ENCODE data around the gene FGGY.

The FGGY gene

GRCh38 chr1:59419361-59420140, 122.7 kb downstream of the FGGY start:
- no peak for DNase-seq

DNA sequence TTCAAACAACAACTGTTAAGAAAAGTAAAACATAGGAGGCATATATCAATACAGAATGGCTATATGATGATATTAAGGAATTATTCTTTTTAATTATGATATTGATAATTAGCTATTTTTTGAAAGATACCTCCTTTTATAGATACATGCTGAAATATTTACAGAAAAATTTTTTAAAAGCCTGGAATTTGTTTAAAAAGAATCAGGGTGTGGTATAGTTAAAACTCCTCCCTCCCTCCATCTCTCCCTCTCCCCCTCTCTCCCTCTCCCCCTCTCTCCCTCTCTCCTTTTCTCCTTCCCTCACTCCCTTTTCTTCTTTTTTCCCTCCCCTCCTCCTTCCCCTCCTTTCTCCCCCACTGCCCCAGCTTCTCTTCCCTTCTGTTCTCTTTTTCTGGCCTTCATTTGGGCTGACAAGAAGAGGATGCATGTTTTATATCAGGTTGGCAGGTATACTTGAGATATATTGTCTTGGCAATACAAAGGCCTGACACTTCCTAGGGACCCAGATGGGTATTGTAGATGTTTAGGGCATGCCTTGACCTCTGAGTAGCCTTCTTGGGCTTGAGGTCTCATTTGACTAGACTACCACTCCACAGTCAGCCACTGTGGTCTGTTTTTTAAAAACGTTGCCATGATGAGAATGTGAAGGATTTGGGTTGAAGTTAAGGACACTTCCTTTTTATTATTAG, 124.5 kb downstream of the FGGY start:
- DNase-seq = no peak

DNA sequence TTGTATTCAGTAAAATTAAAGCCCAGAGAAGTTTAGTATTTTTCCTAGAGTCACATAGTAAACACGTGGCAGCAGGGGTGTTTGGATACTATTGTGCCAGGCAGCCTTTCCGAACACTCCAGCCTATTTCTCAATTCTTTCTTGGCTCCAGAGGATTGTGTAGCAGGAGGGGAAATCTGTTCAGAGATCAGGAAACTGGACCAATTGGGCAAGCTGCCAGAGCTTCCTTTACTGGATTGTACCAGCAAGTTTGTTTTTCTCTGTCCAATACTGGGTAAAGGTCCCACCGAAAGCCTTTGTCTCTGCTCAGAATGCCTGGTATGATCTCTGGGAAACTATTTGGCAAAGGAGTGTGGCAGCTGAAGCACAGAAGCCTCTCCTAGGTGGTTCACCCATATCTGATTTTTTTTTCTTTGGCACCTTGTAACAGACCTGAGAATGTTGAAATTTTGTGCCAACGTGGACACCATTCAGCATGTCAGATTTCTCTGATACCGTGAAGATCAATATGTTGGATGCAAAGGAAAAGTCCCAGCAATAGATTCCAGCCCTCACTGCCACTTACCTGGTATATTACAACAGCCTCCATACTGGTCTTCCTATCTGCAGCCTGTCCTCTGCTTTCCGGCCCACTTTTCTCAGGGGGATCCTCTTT, 126.2 kb downstream of the FGGY start:
- DNase-seq = no peak

GRCh38 chr1:59427155-59427554, 130.3 kb downstream of the FGGY start:
- no peak for DNase-seq

DNA sequence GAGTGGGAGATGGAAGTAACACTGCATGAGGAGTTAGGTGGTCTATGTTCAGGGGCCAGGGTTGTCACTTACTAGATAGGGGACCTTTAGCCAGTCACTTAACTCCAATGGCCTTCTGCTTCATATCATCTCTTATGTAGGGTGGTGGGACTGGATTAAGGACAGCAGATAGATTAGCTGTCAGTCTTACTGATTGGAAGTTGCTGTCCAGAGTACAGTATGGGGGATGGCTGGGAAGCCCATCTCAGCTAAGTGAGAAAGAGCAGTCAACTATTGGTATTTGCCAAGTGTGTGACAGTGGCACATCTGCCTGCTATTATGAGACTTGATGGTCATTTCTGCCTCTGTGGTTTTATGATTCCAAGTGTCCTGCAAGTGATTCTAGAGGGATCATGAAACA, 130.9 kb downstream of the FGGY start:
- no peak for DNase-seq

DNA sequence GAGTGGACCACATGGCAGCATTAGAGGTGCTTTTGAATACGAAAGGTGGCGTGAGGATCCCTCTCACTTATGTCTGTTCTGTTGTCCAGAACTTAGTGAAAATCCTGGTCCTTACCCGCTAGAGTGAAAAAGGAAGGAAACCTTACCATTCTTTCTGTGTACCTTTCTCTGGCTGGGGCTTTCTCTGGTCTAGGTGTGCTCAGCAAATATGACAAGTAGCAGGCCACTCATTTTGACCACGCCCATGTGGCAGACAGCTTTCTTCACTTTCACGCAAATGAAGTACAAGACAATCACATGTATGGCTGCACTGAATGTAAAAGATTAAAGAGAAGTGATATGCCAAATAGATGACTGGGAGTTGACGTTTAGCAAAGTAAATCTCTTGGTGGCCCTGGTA, 131.9 kb downstream of the FGGY start:
- no peak for DNase-seq

GRCh38 chr1:59429656-59430055, 132.8 kb downstream of the FGGY start:
- DNase-seq = no peak

GRCh38 chr1:59431566-59432294, 134.8 kb downstream of the FGGY start:
- DNase-seq = no peak

DNA sequence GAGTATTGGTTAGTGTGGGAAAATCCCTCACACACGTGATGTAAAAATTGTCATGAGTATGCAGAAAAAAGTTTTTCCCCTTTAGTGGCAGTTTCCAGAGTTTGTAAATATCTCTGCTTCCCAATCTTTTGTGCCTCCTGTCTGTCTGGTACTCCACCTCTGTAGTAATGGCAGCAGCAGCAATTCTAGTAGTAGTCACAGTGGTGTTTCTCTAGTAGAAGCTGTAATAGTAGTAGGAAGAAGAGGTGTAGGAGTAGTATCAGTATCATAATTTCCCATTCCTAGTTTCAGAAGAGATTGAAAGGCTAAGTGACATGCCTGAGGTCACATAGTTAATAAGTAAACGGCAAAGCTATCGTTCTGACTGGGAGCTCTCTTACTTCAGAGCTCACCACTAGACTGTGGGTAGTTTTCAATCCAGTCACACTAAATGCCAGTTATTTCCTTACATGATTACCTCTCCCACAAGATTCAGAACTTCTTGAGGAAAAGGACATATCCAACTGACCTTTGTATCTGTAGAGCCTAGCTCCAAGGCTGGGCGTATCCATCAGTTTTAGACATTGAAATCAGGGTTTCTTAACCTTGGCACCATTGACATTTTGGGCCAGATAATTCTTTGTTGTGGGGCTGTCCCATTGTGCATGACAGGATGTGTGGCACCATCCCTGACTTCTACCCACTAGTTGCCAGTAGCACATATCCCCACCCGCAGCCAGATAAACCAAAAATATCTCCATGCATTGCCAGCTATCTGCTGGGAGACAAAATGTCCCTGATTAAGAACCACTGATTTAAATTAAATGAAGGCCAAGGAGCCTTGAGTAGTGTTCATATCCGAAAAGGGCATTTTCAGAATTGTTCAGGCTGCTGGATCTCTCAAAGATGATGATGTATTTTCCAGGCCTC, 135.9 kb downstream of the FGGY start:
- no peak for DNase-seq

DNA sequence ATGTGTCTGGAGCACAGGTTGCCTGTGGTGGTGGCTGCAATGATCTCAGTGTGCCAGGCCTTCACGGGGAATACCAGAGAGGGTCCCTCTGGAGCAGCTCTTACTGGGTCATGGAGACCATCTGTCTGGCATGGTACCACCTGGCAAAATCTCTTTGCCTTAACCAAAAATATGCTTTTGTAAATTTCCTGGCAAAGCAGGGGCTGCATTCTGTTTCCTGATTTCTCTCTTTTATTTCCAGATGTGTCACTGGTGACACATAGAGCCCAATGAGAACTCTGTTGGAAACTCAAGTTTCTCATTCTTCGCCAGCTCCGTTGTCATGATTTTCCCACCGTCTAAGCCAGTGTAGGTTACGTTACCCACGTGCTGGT, 136.5 kb downstream of the FGGY start:
- DNase-seq = no peak

DNA sequence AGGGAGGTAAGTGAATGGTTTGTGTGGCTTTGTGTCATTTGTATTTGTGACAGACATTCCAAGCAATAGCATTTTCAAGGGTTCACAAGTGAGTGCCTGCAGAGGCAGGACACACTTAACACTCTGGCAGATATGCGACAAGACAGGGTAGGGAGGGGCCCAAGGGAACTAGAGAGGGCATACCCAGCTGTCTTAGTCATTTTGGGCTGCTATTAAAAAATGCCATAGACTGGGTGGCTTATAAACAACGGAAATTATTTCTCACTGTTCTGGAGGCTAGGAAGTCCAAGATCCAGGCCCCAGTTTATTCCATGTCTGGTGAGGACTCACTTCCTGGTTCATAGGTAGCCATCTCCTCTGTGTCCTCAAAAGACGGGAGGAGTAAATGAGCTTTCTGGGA, 137.4 kb downstream of the FGGY start:
- no peak for DNase-seq

GRCh38 chr1:59436637-59437036, 139.7 kb downstream of the FGGY start:
- DNase-seq = no peak

- no peak for DNase-seq
These were observed 141.2 kb downstream of the FGGY start for GRCh38 chr1:59438058-59438560.

DNA sequence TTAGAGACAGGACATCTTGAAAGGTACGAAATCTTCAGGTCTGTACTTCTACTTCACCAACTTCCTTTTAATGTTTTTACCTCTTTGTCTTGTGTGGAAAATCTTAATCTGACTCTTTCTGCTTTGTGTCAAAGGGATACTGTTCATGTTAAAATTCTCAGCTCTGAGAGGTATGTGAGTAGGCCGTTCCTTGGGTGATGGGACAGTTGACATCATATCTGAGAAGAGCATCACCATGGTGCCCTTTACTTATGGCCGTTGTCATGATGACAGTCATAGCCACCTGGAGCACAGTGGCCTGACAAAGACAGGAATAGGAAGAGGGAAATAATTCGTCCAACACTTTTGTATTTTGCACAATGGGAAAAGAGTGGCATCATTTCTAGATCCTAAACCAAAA, 145.6 kb downstream of the FGGY start:
- no peak for DNase-seq

DNA sequence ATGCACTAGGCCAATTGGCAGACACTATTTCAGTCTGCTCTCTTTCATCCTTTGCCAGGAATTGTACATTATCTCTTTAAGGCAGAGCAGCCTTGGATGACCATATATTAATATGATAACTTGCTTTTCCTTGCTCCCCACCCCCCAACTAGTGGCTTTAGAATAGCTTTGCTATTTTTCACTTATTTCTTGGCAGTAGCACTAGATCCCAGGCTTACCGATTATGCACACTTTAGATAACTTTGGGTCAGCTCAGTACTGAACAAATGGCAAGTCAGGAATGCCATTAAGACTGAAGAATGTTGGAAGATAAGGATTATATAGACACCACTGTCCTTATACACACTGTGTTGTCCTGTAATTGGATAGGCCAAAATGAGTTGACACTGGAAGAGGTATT, 146.4 kb downstream of the FGGY start:
- DNase-seq = no peak

DNA sequence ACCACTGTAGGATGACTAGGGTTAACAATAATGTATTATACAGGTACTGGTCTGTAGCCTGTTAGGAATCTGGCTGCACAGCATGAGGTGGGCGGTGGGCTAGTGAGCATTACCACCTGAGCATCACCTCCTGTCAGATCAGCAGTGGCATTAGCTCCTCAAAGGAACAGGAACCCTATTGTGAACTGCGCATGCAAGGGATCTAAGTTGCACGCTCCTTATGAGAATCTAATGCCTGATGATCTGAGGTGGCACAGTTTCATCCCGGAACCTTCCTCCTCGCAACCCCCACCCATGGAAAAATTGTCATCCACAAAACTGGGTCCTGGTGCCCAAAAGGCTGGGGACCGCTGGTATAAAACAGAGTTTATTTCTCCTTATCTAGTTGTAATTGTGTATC, 147.6 kb downstream of the FGGY start:
- DNase-seq = no peak

- no peak for DNase-seq
These were observed 148.1 kb downstream of the FGGY start for GRCh38 chr1:59445040-59445439.

DNA sequence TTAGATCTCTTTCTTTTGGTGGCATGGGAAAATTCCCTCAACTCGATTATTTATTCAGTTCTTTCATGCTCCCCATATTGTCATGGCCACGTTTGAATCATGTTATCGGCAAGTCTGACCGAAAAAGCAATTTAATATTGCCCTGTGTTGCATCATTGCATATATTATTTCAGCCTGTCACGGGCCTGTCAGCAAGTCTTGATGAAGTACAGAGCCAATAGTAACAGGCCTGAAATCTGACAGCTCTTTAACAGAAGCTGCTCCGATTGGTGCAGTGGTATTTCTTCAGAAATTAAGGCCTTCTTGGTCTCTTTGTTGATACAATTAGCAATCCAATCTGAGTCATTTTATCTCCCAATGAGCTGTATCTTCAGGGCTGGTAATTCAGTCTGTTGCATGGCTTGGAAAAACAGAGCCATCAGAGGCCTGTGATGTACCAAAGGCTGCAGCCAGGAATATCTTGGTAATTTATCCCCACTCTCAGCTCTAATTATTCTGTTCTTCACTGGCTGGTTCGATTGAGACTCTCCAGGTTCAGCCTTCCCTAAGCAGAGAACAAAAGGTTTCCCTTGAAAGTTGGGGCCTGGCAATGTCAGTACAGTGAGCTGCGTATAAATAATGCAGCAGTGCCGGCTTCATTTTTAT, 149.5 kb downstream of the FGGY start:
- DNase-seq = no peak

- DNase-seq = no peak
These were observed 155.1 kb downstream of the FGGY start for GRCh38 chr1:59452026-59452425.

DNA sequence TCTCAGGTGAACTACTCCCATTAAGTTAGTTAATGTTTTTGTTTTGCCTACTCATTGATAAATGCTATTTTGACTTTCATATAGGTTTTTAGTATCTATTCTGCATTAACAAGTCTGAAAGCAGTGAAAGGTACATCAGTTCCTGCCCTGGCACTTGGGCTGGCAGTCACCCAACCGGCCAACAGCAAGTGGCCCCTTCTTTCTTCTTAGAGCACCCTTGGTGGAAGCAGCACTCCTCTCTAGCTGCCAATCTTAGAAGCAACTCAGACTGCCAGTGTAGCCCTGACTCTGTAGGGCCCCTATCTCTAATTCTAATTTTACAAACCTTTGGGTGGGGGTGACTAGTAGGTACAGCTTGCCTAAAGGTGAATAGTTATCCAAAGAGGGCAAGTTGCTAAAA, 155.7 kb downstream of the FGGY start:
- DNase-seq = no peak

DNA sequence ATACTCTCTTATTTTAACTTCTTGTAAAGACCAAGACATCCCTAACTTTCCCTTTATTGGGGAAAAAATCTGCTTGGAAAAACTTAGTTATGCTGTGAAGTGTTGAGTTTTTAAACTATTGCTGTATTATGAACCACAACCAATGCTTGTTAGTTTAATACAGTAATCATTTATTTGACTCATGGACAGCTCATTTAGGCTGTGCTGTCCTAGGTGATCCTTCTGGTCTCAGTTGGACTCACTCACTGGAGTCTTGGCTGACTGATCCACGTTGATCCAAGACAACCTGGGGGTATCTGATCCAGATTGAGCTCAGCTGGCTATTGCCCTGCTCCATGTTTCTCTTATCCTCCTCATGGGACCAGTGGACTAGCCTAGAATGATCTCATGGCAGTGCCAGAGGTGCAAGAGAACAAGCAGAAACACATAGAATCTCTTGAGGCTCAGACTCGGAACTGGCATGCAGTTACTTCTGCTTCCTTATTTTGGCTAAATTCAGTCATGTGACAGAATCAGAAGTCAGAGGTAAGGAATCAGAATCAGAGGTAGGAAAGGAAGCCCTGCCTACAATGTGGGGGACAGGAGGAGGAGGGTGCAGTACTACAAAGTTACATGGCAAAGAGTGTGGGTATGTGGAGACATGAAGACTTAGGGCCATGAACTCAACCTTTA, 156.5 kb downstream of the FGGY start:
- no peak for DNase-seq

Measured in stimulated activated naive CD4-positive, alpha-beta T cell (primary cell).